HFF-Myc (cell line): ENCODE measurements around the gene CCDC110.

Source experiments
- DNase-seq: peaks from one replicate; pipeline ENCODE4 v3.0.0-alpha.2; 2011; ENCODE audit warnings: low read depth; ENCODE audit errors: extremely low read depth
- H3K4me3 ChIP-seq: replicated peaks from 2 replicates; pipeline ENCODE4 v1.5.1; 2011; ENCODE audit warnings: low read depth, mild to moderate bottlenecking, control low read depth, low read length
- CTCF ChIP-seq: IDR thresholded peaks from 2 replicates; pipeline ENCODE4 v1.5.1; 2012; ENCODE audit warnings: mild to moderate bottlenecking, low read depth, low read length, control low read depth; ENCODE audit errors: missing control alignments

The CCDC110 gene

GRCh38 chr4:185471235-185472102, at the start of gene CCDC110:
CCDC110 (minus strand) TSS chr4:185471733; CDS start chr4:185471683, 50 bp downstream.
- TF ChIP-seq CTCF: peak; percentile 25
- DNase-seq: peak; percentile 77
- peak within 1 kb of the TSS; percentile 47 for H3K4me3 ChIP-seq

GRCh38 chr4:185520119-185520518, 48.6 kb upstream of the CCDC110 start:
- no peak overlapping the region for H3K4me3 ChIP-seq
- no peak for TF ChIP-seq CTCF
- no peak for DNase-seq

- H3K4me3 ChIP-seq: no peak overlapping the region
- TF ChIP-seq CTCF: no peak
Measured at GRCh38 chr4:185518494-185518893, 47.0 kb upstream of the CCDC110 start.

DNA sequence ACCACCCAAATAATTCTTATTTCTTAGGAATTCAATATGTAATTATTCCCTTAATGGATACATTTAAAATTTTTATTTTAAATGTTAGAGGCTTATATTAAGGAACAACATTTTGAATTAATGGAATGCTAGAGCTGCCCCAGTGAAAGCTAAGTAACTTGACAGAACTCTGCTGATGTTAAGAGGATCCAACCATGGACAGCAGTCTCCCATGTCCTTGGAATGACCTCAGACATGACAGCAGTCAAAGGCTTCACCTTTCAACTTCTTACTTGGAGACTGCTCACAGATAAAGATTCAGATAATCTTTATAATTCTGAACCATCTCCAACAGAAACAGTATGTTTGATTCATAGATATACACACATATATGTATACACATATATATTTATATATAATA, 46.5 kb upstream of the CCDC110 start:
- H3K4me3 ChIP-seq: no peak overlapping the region
- no peak for DNase-seq
- TF ChIP-seq CTCF: no peak

More at GRCh38 chr4:185518494-185518893, 47.0 kb upstream of the CCDC110 start:
- no peak for DNase-seq

- DNase-seq: no peak
- no peak for TF ChIP-seq CTCF
- no peak overlapping the region for H3K4me3 ChIP-seq
Measured at GRCh38 chr4:185515248-185515647, 43.7 kb upstream of the CCDC110 start.

DNA sequence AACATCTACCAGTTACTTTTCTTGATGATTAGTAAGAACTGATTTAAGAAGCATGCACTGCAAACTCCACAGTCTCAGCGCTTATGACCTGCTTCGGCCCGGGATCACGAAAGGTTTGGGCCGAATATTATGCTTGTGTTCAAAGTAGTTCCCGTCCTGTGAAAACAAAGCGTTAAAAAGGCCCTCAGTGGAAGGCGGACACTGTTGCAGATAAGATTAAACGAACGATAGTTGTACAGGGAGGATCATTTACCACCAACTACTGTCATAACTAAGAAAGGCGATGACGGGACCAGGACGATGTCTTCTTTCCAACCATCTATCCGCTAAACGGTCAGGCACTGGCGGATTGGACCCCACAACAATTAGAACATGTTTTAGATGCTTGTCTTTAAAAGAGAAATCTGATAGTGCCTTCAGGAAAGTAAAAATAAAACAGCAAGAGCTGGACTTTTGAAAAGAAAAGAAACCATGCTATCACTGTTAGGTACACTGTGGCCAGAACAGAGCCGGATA, 42.7 kb upstream of the CCDC110 start:
- DNase-seq: no peak
- no peak overlapping the region for H3K4me3 ChIP-seq
- no peak for TF ChIP-seq CTCF
